Ectodermal cell (in vitro differentiated cells): ENCODE data around the gene BTG4. TPM values are rescaled to one million over a fixed set of nuclear protein-coding genes. Genes with fewer than 3 reads are reported as not detected.
A peak's percentile ranks its signal among the peaks of the same experiment; 100 is the strongest.

Experiments used
- H3K27ac ChIP-seq: 2 replicates; pipeline ENCODE4 v1.7.0; 2013; ENCODE audit warnings: mild to moderate bottlenecking, low read depth, low read length; ENCODE audit not compliant: insufficient read depth, poor library complexity, severe bottlenecking
- H3K27me3 ChIP-seq: 2 replicates; pipeline ENCODE4 v1.7.0; 2013; ENCODE audit warnings: mild to moderate bottlenecking, low read length; ENCODE audit not compliant: insufficient read depth, control insufficient read depth, poor library complexity, severe bottlenecking
- H3K36me3 ChIP-seq: one replicate; pipeline ENCODE4 v1.7.0; 2013; ENCODE audit warnings: low read length; ENCODE audit not compliant: control insufficient read depth, insufficient read depth
- H3K4me1 ChIP-seq: one replicate; pipeline ENCODE4 v1.7.0; 2013; ENCODE audit warnings: low read length; ENCODE audit not compliant: control insufficient read depth, insufficient read depth
- H3K4me3 ChIP-seq: 2 replicates; pipeline ENCODE4 v1.7.0; 2013; ENCODE audit warnings: low read depth, low read length, control low read depth; ENCODE audit not compliant: insufficient read depth
- H3K9me3 ChIP-seq: 2 replicates; pipeline ENCODE4 v1.7.0; 2013; ENCODE audit warnings: mild to moderate bottlenecking, low read length, moderate library complexity; ENCODE audit not compliant: control insufficient read depth
- WGBS, 2 experiments: methylation state at CpG; one replicate each; pipeline ENCODE4 v1.1.7; 2013; ENCODE audit warnings: missing lambda C conversion rate in 2 of 2; 5-methylcytosine and 5-hydroxymethylcytosine counted together
- polyA plus RNA-seq, 4 experiments: library from polyadenylated mRNA; stranded (reverse); fragments of 50-300 nt; gene quantifications; one replicate each; pipeline ENCODE4 v1.2.3, GENCODE V29; 2013

Gene BTG4
- not detected for polyA plus RNA-seq (2013, experiment 1 of 4)
- not detected for polyA plus RNA-seq (2013, experiment 2 of 4)
- not detected for polyA plus RNA-seq (2013, experiment 3 of 4)
- not detected for polyA plus RNA-seq (2013, experiment 4 of 4)

DNA sequence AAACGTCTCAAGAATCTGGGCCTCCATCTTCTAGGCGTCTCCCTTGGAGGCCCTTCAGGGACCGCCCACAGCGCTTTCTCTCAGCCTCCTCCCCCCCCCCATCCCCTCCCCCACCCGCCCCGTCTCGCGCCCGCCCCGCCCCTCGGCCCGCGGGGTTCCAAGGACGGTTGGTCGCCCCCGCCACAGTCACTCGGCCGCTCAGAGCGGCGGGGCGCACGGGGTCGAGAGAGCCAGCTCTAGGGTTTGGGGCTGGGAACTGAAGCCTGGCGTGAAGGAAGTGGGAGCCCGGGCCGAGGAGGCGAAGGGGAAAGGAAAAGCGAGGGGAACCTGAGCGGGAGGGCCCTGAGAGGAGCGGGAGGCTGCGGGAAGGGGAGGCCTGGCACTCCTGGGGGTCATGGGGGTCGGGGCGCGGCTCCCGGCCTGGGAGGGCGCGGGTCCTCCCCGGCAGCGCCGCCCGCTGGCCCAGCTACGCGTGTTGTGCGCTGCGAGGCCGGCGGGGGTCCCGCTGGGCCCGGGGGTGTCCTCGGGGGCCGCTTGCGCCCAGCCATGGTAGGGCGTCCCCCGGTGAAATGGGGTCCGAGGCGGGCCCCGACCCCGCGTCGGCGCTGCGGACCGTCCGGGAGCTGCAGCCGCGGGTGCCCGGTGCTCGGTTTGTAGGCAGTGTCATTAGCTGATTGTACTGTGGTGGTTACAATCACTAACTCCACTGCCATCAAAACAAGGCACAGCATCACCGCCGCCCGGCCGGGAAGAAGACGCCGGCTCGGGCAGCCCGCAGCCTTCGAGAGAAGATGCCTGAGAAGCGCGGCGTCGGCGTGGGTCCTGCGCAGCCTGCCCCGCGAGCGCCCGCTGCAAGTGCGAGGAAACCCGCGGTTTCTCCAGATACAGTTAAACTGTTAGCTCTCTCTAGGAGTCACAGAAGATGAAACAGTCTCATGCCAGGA, at the start of gene BTG4:
BTG4 (minus strand) TSS at position 91 of the 944 bp plus-strand sequence. CDS start 13,610 bp downstream, outside the sequence.
- no peak within 1 kb of the TSS for H3K27ac ChIP-seq
- peak within 1 kb of the TSS; percentile 45 for H3K4me3 ChIP-seq
- no peaks in the 10 kb centered on the region for H3K36me3 ChIP-seq
- H3K9me3 ChIP-seq: no peaks in the 10 kb centered on the region
- H3K27me3 ChIP-seq: peaks cover 46% of the 10 kb centered on the region
- no peaks in the 10 kb centered on the region for H3K4me1 ChIP-seq
- 2% methylated on average over 84 to 88 of the region's 90 CpGs for WGBS, 2 experiments

DNA sequence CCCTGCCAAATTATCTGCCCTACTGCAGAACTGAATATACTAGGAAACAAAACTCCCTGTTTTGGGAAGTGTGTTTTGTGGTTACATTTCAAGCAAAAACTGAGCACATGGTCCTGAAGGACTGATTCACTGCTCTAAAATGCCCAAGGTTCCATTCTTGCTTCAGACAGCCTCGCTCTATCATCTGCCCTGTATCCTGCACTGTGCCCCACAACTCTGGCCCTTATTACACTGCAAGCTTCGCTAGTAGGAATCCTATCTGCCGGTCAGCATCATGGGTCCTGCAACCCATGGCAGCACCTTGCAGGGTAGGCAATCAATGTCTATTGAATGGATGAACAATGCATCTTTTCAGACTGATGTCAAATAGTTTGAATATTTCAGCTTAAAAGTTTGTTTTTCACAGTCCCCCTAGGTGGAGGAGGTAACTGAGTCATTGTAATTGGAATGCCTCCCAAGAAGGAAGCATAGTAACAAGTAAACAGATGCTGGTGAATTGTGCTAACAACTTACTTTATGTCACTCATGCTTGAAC, 49.7 kb upstream of the BTG4 start:
- no peak overlapping the region for H3K27ac ChIP-seq

GRCh38 chr11:111561306-111561705, 49.1 kb upstream of the BTG4 start:
- no peak overlapping the region for H3K4me3 ChIP-seq
- WGBS, 2 experiments: 76 to 92% methylated on average over 3 of the region's 3 CpGs
- no peaks in the 10 kb centered on the region for H3K27me3 ChIP-seq
- no peak overlapping the region for H3K27ac ChIP-seq
- no peaks in the 10 kb centered on the region for H3K36me3 ChIP-seq
- H3K4me1 ChIP-seq: no peaks in the 10 kb centered on the region
- no peaks in the 10 kb centered on the region for H3K9me3 ChIP-seq

More for the DNA sequence above, 49.7 kb upstream of the BTG4 start:
- Histone ChIP-seq H3K27me3 (no peaks in the 10 kb centered on the region), H3K4me3 (no peak overlapping the region), H3K4me1 (no peaks in the 10 kb centered on the region), H3K36me3 (no peaks in the 10 kb centered on the region), H3K9me3 (no peaks in the 10 kb centered on the region)
- WGBS, 2 experiments: 34 to 43% methylated on average over 3 of the region's 3 CpGs

DNA sequence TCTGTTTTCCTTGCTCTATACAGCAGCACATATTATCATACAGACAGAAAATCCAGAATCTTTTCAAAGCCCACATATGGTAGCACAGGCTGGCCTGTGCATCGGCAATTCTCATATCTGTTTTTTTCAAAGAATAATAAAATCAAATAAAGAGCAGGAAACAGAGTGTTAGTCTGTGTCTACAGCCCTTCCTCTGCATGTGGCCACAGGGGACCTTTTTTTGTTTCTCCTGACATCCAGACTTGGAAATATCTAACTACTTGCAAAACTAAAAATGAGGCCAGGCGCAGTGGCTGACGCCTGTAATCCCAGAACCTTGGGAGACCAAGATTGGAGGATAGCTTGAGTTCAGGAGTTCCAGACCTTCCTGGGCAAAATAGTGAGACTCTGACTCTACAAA, 48.6 kb upstream of the BTG4 start:
- Histone ChIP-seq H3K9me3 (no peaks in the 10 kb centered on the region), H3K36me3 (no peaks in the 10 kb centered on the region), H3K4me3 (no peak overlapping the region), H3K4me1 (no peaks in the 10 kb centered on the region), H3K27ac (no peak overlapping the region), H3K27me3 (no peaks in the 10 kb centered on the region)
- WGBS, 2 experiments: 88 to 97% methylated on average over 3 of the region's 3 CpGs

DNA sequence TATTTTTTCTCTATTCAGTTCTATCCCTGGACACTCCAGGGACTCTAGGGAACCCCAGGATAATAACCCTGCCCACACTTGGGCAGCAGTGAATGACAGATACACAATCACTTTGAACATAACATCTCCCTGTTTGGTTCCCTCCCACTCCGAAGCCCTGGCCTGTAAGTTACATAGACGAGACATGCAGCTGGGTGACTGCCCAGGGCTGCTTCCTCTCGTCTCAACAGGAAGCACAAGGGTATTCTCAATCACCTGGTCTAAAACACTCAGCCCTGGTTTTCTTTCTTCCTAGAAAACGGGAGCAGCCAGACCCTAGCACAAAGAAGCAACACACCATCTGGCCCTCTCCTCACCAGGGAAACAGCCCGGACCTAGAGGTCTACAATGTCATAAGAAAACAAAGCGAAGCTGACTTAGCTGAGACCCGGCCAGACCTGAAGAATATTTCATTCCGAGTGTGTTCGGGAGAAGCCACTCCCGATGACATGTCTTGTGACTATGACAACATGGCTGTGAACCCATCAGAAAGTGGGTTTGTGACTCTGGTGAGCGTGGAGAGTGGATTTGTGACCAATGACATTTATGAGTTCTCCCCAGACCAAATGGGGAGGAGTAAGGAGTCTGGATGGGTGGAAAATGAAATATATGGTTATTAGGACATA, 47.7 kb upstream of the BTG4 start:
- Histone ChIP-seq H3K36me3 (no peaks in the 10 kb centered on the region), H3K27me3 (no peaks in the 10 kb centered on the region), H3K9me3 (no peaks in the 10 kb centered on the region), H3K4me1 (no peaks in the 10 kb centered on the region), H3K27ac (no peak overlapping the region), H3K4me3 (no peak overlapping the region)
- 87 to 89% methylated on average over 11 of the region's 11 CpGs for WGBS, 2 experiments

DNA sequence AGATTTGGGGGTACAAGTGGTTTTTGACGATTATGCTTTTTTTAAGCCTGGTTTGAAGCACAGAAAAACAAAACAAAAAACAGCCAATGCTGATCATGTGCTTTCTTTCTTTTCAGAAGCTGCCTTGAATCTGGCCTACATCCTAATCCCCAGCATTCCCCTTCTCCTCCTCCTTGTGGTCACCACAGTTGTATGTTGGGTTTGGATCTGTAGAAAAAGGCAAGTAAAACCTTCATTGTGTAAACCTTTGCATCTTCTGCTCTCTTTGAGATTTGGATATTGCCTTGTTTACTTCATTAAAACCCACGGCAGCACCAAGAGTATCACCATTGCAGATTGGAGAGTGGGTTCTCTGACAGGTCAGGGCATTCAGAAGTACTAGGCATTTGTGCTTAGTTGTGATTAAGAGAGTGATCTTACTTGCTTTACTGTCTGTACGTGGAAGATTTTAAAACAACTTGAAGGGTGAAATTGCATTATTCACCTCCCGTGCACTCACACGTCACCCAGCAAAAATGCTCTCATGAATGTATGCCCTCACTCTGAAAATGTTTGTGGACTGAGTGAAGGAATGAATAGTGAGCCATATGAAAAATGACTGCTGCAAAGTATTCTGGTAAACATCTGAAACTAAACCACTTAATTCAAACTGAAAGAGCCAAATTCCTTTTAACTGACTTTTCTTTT, 45.4 kb upstream of the BTG4 start:
- no peak overlapping the region for H3K4me3 ChIP-seq
- H3K36me3 ChIP-seq: no peaks in the 10 kb centered on the region
- no peaks in the 10 kb centered on the region for H3K27me3 ChIP-seq
- H3K27ac ChIP-seq: no peak overlapping the region
- WGBS, 2 experiments: 95 to 96% methylated on average over 5 of the region's 5 CpGs
- no peaks in the 10 kb centered on the region for H3K4me1 ChIP-seq
- H3K9me3 ChIP-seq: no peaks in the 10 kb centered on the region

DNA sequence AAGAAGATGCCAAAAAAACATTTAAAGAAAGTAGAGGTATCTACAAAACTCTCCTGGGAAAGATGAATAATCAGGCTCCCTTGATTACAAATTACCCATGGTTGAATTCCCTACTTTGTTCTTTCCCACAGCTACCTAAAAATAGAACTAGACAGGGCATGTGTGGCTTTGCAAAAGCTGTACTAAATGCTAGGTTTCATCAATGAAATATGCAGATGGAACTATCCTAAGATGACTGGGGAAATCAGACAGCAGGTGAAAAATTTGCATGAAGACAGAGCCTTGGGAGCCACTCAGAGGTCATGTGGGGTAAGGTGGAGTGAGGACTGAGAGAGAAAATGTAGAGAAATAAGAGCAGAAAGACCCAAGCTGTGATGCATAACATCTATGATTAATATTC, 43.1 kb upstream of the BTG4 start:
- Histone ChIP-seq H3K4me1 (no peaks in the 10 kb centered on the region), H3K27me3 (no peaks in the 10 kb centered on the region), H3K27ac (no peak overlapping the region), H3K36me3 (no peaks in the 10 kb centered on the region), H3K4me3 (no peak overlapping the region), H3K9me3 (no peaks in the 10 kb centered on the region)

GRCh38 chr11:111554532-111554931, 42.3 kb upstream of the BTG4 start:
- no peak overlapping the region for H3K4me3 ChIP-seq
- H3K36me3 ChIP-seq: no peaks in the 10 kb centered on the region
- H3K9me3 ChIP-seq: no peaks in the 10 kb centered on the region
- no peak overlapping the region for H3K27ac ChIP-seq
- no peaks in the 10 kb centered on the region for H3K27me3 ChIP-seq
- H3K4me1 ChIP-seq: peaks cover 1% of the 10 kb centered on the region

DNA sequence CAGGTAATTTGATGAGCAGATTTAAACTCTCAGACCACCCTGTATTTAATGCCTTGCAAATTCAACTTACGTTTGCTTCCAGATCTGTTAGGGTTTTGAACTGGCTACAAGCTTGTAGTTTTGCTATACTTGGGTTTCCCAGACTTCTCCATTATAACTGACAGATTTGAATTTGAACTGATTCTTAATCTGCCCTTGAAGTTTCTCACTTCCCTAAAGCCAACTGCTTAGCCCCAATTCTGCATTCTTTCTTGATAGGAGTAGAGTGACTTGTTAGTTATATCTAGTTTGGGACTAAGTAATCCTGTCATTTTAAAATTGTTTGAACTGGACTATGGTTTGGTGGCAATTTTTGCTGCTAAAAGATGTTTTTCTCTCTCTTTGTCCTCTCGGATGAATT, 38.1 kb upstream of the BTG4 start:
- H3K27ac ChIP-seq: no peak overlapping the region
- H3K9me3 ChIP-seq: no peaks in the 10 kb centered on the region
- H3K27me3 ChIP-seq: no peaks in the 10 kb centered on the region
- peaks cover 6% of the 10 kb centered on the region for H3K4me1 ChIP-seq
- H3K4me3 ChIP-seq: no peak overlapping the region
- H3K36me3 ChIP-seq: no peaks in the 10 kb centered on the region
- 91 to 94% methylated on average over 2 of the region's 2 CpGs for WGBS, 2 experiments

DNA sequence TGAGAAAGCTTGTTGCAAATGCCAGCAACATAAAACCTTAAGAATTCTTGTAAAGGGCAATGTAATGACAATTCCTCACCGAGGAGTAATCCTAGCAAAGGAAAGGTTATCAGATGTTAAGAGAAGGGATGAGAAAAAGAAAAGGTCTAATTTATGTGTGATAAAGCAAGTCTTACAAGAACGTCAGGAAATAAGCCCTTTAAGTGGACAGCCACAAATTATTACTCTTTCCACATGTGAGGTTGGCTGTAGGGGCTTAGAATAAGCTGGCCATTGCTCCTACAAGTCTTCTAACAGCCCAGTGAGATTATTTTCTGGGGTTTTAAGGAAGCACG, 37.6 kb upstream of the BTG4 start:
- WGBS, 2 experiments: 88 to 92% methylated on average over 3 of the region's 3 CpGs
- H3K27ac ChIP-seq: no peak overlapping the region

More for the DNA sequence above, 37.6 kb upstream of the BTG4 start:
- Histone ChIP-seq H3K36me3 (no peaks in the 10 kb centered on the region), H3K4me1 (peaks cover 6% of the 10 kb centered on the region), H3K9me3 (no peaks in the 10 kb centered on the region), H3K4me3 (no peak overlapping the region), H3K27me3 (no peaks in the 10 kb centered on the region)
